Left cardiac atrium (tissue), 4 donors: ENCODE measurements around the gene PITPNM1. TPM values are rescaled to one million over a fixed set of nuclear protein-coding genes. Genes with fewer than 3 reads are reported as not detected.
A peak's percentile ranks its signal among the peaks of the same experiment; 100 is the strongest.
"Not testable (repeated sequence)": the region's sequence is repeated elsewhere in the genome, so short reads cannot be mapped to it uniquely, and the experiment has no call there.

Experiments used
- ATAC-seq, 2 donors: fragments of 200-7000 bp; cut with Tn5 transposase; one replicate each; pipeline ENCODE4 v1.9.1; 2020; ENCODE audit warnings: mild to moderate bottlenecking in 2 of 2, moderate library complexity in 2 of 2
- DNase-seq: peaks from one replicate; pipeline ENCODE4 v3.0.0-alpha.2; 2020
- intact Hi-C, 2 donors: fragments of 100-400 bp; cut with DNase I; formaldehyde crosslinking; loops; one replicate each; pipeline versions ENCODE4 v1.14.1 to v1.15.1; 2022 to 2023
- total RNA-seq, 2 donors: library from RNA; stranded (reverse); fragmentation: NEBNext Ultra II Directional; extraction: Animal tissue kit (Norgen Biotek cat#: 25700); gene quantifications; one replicate each; pipeline ENCODE4 v1.2.1, GENCODE V29; 2021
- donor health status: DM: no; HTN: yes; CAD: no.
- donor health status: DM: no; HTN: yes; CAD: no; lungs with severe emphysema.
- donor health status: DM: yes; HTN: yes; CAD: no.
- donor health status: Dilated cardiomyopathy.

Gene PITPNM1
- total RNA-seq, 2 donors from 2014 or later, result 27.7 to 34.7 TPM

DNA sequence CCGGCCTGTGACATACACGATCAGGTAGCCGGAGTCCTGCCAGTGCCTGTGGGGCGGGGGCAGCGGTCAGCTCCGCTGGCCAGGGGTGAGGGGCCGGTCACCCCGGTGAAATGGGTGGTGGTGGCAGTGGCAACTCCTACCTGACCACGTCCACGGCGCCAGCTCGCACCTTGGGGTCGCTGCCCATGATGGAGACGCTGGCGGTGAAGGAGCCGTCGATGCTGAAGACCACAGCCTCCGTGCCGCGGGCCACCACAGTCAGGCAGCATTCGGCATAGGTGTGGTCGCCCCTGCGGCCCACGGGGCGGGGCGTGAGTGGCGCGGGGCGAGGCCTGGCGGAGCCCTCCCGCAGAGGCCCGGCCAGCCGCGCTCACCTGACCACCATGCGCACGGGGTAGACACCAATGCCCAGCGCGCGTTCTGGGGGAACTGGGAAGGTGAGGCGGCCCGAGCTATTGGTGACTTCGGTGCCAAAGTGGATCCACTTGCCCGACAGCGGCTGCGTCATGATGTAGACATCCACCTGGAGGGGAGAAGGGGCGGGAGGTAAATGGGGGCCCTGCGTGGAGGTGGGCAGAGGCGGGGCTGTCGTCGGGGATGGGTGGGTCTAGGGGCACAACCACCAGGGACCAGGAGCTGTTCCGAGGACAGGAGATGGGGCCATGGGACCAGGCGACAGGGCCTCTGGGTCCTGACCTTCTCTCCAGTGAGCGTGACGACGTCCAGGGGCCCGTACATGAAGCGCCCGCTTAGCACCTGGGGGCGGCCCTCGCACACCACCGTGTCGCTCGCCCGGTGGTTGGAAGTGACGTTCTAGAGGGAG lies 11.4 kb downstream of the PITPNM1 start:
- no peak for DNase-seq
- intact Hi-C loops, result no loop called here
- no peak for ATAC-seq

DNA sequence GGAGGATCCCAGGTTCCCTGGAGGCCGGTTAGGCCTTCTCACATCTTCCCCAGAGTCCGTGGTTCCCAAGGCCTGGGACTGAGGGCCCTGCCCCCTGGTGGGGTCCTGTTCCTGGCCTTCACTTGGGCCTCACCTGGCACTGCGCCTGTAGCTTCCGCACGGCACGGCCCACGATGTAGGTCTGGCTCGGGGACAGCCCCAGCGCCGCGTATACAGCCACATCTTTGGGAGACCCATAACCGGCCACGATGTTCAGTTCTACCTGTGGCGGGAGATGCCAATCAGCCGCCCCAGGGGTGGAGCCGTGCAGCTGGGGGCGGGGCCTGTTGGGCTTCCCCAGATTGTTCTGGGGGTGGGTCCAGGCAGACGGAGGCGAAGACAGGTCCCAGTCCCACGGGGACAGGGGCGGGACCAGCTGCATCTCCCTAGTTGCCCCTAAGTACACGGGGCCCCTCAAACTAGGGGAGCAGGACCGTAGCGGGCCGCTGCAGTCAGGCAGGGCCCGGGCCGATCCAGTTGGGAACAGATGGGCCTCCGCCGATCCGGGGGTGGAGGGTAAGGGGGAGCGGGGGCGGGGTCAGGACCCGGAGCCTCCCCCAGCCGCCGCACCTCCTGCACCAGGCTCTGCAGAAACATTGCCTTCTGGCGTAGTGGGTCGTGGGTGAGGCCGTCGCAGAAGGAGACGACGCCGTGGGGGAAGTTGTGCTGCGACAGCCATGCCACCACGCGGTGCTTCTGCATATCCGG lies 12.2 kb downstream of the PITPNM1 start:
- intact Hi-C loops, result no loop called here
- no peak for ATAC-seq
- DNase-seq, result peak; percentile 23

DNA sequence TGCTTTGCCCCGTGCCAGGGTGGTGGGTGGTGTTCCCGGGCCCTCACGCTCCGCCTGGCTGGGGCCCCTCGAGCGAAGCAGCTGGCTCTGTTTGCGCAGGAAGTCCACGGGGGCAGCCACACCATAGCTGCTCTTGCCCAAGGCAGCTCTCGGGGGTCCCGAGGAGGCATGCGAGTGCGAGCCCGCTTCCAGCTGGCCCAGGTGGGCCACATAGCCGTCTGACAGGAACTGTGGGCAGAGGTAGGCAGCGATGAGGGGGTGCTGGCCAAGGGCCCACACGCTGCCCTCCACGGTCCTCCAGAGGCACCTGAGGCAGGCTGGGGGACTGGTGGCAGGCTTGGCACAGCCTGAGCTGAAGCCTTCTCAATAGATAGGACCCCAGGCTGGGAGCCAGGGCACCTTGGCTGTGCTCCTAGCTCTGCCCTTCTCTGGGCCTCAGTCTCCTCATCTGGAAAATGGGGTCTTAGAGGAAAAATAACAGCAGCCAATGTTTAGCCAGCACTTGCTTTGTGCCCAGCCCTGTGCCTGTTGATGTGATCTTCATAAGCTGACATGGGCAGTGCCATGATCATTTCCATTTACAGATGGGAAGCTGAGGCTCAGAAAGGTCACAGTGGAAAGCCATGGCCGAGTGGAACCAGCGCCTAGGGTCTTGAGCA lies 13.0 kb downstream of the PITPNM1 start:
- DNase-seq, result no peak
- intact Hi-C loops, result no loop called here

DNA sequence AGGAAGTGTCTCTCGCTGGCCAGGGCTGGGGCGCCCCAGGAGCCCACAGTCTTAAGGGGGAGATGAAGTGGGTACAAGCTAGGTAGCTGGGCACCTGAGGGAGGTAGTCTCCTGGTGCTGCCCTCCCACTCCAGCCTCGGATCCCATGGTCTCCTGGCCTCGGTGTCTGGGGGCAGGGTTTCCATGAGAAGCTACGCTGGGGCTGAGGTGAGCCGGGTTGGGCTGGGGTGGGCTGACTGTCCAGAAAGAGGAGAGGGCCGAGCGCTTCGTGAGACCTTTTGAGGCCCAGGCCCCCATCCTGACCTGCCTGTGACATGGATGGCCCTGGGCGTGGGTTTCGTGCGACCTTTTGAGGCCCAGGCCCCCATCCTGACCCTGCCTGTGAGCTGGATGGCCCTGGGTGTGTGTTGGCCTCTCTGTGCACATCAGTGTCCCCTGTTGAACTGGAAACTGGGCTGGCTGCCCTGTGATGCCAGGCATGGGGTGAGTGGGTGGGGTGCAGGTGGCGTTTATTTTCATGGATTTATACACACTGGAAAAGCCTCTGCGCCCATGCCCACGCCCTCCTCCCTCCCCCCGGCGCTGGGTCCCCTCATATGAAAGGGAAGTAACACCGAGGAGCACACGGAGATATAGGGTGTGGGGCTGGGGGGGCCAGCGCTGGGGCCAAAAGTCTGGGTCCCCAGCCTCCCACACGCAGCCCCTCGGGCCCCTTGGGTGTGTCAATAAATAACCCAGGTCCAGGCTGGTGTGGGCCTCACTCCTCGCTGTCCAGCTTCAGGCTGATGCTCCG lies 13.7 kb downstream of the PITPNM1 start:
- intact Hi-C loops, result no loop called here
- DNase-seq, result no peak
- no peak for ATAC-seq

More for the DNA sequence above, 13.0 kb downstream of the PITPNM1 start:
- ATAC-seq, result no peak

DNA sequence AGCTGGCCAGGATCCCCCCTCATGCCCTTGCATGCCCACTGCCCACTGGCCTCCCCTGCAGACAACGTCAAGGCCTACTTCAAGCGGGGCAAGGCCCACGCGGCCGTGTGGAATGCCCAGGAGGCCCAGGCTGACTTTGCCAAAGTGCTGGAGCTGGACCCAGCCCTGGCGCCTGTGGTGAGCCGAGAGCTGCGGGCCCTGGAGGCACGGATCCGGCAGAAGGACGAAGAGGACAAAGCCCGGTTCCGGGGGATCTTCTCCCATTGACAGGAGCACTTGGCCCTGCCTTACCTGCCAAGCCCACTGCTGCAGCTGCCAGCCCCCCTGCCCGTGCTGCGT lies 14.5 kb downstream of the PITPNM1 start:
- intact Hi-C loops, result no loop called here
- DNase-seq, result no peak
- ATAC-seq, result no peak

DNA sequence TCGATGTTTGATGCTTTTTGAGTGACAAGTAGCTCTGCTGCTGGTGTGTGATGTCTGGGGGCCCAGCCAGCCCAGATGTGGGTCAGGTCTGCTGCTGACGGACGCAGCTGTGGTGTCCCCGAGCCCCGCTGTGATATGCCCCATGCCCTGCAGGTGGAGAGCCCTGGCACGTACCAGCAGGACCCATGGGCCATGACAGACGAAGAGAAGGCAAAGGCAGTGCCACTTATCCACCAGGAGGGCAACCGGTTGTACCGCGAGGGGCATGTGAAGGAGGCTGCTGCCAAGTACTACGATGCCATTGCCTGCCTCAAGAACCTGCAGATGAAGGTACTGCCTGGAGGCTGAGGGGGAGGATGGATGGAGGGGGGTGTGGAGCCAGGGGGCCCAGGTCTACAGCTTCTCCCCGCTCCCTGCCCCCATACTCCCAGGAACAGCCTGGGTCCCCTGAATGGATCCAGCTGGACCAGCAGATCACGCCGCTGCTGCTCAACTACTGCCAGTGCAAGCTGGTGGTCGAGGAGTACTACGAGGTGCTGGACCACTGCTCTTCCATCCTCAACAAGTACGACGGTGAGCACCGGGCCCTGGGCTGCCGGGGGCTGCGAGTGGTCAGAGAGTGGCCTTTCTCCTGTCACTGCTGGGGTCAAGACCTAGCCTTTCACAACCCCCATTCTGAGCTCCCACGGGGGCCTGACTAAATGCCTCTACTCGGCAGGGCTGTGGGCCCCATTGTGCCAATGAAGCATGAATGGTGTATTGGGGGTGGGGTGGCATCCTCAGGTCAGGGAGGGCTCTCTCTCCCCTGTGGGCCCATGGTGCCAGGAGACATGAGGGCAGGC lies 15.1 kb downstream of the PITPNM1 start:
- ATAC-seq (no peak), DNase-seq (no peak)
- intact Hi-C loops, result no loop called here

DNA sequence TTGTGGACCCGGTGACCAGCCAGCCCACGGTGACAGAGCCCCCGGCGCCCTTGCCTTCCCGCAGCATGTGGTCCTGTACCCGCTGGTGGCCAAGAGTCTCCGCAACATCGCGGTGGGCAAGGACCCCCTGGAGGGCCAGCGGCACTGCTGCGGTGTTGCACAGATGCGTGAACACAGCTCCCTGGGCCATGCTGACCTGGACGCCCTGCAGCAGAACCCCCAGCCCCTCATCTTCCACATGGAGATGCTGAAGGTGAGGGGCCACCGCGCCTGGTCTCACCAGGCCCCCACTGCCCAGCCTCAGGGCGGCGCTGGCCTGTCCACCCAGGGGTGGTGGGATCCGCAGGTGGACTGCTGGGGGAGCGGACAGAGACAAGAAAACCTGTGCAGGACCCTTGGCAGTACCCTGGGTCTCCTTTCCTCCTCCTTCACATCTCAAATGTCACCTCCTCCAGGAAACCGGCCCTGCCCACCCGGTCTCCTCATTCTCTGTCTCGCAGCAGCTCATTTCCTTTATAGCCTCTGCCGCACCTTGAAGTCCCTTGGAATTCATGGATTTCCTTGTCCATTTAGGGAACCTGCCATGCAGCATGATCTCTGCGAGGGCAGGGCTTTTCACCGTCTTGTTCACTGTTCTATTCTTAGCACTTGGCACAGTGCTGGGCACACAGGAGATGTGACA lies 15.8 kb downstream of the PITPNM1 start:
- DNase-seq, result no peak
- ATAC-seq, result no peak
- intact Hi-C loops, result no loop called here

DNA sequence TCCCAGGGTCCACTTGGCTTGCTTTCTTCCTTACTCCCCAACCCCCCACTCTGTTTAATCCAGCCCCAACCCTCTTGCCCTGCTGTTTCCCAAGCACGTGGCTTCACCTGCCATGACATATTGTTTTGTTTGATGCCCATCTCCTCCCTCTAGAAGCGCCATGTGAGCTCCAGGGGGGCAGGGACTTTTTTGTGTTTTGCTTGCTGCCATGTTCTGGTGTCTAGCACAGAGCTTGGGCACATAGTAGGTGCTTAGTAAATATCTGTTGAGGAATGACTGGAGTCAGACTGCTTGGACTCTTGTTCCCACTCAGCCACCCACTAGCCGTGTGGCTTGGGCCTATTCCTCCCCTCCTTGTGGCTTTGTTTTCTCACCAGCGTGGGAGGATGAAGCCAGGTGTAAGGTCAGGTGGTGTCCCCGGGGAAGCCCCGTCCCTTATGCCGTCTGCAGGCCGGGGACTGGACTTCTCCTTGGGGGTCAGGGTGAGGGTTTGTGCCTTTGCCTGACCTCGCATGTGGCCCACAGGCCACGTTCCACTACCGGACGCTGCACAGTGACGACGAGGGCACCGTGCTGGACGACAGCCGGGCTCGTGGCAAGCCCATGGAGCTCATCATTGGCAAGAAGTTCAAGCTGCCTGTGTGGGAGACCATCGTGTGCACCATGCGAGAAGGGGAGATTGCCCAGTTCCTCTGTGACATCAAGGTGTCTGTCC lies 18.5 kb downstream of the PITPNM1 start:
- no peak for ATAC-seq
- DNase-seq, result no peak

DNA sequence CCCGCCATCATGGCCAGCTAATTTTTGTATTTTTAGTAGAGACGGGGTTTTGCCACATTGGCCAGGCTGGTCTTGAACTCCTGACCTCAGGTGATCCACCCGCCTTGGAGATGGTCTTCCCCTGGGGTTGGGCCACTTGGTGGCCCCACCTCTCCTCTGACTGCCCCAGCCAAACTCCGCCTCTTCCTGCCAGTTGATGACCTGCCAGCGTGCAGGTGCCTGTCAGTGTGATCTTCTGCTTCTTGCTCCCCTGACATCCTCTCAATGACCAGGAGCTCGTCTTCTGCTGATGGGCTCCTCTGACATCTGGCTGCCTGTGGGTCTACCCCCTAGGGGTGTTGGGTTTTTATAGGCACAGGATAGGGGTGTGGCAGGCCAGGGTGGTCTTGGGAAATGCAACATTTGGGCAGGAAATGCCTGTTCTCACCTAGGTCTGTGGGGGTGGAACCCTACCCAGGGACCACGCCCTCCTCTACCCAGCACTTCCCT lies 19.2 kb downstream of the PITPNM1 start:
- intact Hi-C loops, DNase-seq, ATAC-seq: not testable (repeated sequence)

More for the DNA sequence above, 18.5 kb downstream of the PITPNM1 start:
- intact Hi-C loops, result no loop called here

DNA sequence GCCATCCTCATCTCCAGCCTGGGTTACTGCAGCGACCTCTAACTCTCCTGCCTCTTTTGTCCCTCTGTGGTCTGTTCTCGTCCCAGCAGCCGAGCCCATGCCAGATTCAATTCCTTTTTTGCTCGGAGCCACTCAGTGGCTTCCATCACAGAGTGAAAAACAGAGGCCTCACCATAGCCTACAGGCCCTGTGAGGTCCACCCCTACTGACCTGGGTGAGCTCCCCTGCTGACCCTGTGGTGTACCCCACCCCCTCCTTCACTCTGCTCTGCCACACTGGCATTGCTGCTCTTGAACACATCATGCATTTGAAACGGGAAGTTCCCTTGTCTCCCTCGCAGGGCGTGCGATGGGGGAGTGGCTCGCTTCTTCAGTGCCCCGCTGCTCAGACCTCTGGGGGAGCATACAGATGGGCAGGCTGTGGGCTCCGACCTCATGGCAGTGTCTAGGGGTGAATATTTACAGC lies 20.3 kb downstream of the PITPNM1 start:
- intact Hi-C loops, result no loop called here
- DNase-seq (no peak), ATAC-seq (no peak)

DNA sequence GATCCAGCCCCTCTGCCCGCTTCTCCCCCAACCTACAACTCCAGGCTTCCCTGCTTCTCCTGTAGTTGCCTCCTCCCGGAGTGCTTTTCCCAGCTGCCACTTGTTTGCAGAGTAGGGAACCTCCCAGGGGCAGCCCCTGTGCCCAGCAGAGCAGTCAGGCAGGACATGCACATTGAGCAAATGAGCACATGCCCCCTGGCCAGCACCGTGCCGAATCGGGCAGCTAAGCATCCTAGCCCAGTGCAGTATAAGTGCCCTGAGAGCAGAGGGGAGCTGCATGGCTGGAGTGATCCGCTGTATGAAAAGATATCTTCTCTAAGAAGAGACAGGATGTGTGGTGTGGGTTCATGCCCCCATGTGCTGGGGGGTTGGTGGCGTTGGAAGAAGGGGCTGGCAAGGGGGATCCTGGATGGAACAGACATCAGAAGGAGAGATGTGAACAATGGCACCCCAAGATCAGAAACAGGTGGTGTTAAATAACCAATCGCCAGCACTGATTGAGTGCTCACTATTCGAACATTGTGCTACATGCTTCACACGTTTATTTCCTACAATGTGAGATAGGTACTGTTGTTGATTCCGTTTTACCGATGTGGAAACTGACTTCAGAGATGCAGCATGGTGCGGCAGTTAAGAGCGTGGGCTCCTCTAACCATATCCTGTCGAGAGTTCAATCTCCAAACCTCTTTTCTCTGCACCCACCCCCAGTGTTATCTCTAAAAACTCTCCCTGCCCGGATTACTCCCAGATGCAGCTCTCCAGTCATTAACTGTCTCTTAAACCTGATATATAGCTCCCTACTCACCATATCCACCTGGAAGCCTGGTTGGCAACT lies 21.1 kb downstream of the PITPNM1 start:
- intact Hi-C loops, result no loop called here
- no peak for DNase-seq
- ATAC-seq, result no peak

DNA sequence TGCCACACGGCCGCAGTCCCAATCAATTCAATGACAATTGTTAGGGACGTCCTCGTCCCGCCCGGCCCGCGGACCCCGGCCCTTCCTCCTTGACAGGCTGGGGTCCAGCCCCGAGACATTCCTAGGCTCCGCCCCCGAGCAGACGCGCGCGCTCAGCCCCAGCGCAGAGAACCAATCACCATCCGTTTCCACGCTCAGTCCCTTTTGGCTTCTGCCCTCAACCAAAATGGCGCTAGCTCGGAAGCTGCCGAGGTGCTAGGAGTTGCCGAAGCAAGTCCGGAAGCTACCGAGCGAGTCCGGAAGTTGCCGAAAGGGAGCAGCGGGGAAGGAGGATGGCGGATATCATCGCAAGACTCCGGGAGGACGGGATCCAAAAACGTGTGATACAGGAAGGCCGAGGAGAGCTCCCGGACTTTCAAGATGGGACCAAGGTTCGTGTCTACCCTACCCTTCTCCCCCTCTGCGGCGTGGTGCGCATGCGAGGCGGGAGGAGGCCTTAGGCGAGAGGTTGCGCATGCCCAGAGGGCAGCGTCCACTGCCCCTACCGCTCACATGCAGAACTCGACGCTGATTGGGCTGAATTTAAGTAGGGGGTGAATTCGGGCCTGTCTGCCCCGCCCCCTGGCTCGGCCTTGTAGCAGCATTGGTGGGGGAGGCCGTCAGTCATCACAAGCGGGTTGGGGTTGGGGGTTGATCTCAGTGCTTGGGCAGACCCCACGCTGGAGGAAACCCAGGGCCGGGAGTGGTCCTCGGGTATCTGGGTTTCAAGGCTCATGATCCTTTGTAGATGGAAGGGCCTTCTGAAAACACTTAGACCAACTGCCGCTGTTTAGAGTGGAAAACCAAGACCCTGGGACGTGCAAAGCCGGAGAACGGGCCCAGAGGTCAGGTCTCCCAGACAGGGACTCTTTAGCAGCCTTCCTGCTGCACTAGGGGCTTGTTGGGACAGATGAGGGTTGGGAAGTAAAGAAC lies 22.1 kb downstream of the PITPNM1 start, which contains the start of gene AIP:
TSS of gene AIP (plus strand) at position 200 of the 972 bp plus-strand sequence. CDS start at position 333, 133 bp downstream.
- DNase-seq, result peak; percentile 98
- intact Hi-C loops, result no loop called here
- peak; percentile 98 for ATAC-seq

DNA sequence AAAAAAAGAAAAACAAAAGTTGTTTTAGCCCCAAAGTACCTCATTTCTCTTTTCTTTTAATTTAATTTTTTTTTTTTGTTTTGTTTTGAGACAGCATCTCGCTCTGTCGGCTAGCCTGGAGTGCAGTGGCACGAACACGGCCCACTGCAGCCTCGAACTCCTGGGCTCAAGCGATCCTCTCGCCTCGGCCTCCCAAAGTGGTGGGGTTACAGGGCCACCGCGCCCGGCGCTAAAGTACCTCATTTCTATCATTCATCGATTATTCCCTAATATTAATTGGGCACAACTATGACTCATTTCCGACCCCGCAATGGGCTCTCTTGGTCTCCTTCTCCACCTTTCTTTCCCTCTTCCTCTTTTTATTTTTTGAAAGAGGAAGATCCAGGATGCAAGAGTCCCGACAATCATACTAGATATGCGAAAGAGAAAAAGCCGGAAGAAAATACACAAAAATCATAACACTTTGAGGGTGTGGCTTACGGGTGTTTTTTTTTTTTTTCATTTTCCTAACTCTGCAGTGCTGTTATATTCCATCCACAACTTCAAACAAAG lies 22.8 kb downstream of the PITPNM1 start:
- ATAC-seq (peak; percentile 6 to 14), DNase-seq (no peak)
- intact Hi-C loops, result no loop called here

DNA sequence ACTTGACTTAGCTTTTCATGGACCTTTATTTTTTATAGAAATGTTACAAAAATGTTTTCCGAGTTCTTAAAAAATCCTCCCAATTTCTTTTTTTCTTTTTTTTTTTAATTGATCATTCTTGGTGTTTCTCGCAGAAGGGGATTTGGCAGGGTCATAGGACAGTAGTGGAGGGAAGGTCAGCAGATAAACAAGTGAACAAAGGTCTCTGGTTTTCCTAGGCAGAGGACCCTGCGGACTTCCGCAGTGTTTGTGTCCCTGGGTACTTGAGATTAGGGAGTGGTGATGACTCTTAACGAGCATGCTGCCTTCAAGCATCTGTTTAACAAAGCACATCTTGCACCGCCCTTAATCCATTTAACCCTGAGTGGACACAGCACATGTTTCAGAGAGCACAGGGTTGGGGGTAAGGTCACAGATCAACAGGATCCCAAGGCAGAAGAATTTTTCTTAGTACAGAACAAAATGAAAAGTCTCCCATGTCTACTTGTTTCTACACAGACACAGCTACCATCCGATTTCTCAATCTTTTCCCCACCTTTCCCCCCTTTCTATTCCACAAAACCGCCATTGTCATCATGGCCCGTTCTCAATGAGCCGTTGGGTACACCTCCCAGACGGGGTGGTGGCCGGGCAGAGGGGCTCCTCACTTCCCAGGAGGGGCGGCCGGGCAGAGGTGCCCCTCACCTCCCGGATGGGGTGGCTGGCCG lies 27.7 kb downstream of the PITPNM1 start:
- ATAC-seq, intact Hi-C loops, DNase-seq: not testable (repeated sequence)
